Endothelial cell of umbilical vein (primary cell): Measurements from ENCODE around the gene INHA. TPM values are rescaled to one million over a fixed set of nuclear protein-coding genes. Genes with fewer than 3 reads are reported as not detected.

ENCODE experiments used
- BruUV-seq: library from RNA; stranded (reverse); fragments of 400-500 nt; replicated peaks from 2 replicates; lab custom pipeline; 2021; lab: Mats Ljungman, UMichigan
- CTCF ChIA-PET: fragments of 300-600, 350-600 bp; sonication (Branson Sonifier 250); formaldehyde crosslinking; loops from one replicate; lab custom pipeline; 2021; ENCODE audit warnings: antibody characterized with exemption, inconsistent platforms; lab: Charles Lee
- POLR2A ChIA-PET: fragments of 300-600, 350-600 bp; sonication (Branson Sonifier 250); formaldehyde crosslinking; loops from one replicate; lab custom pipeline; 2021; ENCODE audit warnings: antibody characterized with exemption, inconsistent platforms; lab: Charles Lee
- DNase-seq: peaks from one replicate; pipeline ENCODE4 v3.0.0-alpha.2; 2011; ENCODE audit warnings: low read depth, low spot score
- FAIRE-seq: peaks from 2 replicates; lab custom pipeline; 2011; peaks lifted over from hg19 to GRCh38; lab: Jason Lieb, UNC
- H2AFZ ChIP-seq: 2 replicates; pipeline ENCODE4 v1.6.0; 2012; ENCODE audit warnings: low read depth, low read length, control low read depth, inconsistent platforms
- H3K27ac ChIP-seq: 2 replicates; pipeline ENCODE4 v1.5.1; 2011; ENCODE audit warnings: low read depth, mild to moderate bottlenecking, control low read depth, low read length, moderate library complexity; ENCODE audit not compliant: insufficient read depth
- H3K27me3 ChIP-seq, 2 experiments: 2 replicates each; pipeline versions ENCODE4 v1.6.0 to v1.6.1; 2011; ENCODE audit warnings: low read length in 2 of 2, mixed read lengths in 1 of 2; ENCODE audit not compliant: control insufficient read depth in 2 of 2, insufficient read depth in 2 of 2
- H3K36me3 ChIP-seq, 2 experiments: 2 replicates in 1 of 2; 3 replicates in 1 of 2; pipeline ENCODE4 v1.5.1; 2011; ENCODE audit warnings: low read length in 2 of 2, mild to moderate bottlenecking in 1 of 2, moderate library complexity in 1 of 2; ENCODE audit not compliant: control insufficient read depth in 2 of 2, insufficient read depth in 2 of 2; ENCODE audit errors: extremely low read depth in 1 of 2
- H3K4me1 ChIP-seq: 3 replicates; pipeline ENCODE4 v1.5.1; 2011; ENCODE audit warnings: mild to moderate bottlenecking, low read length; ENCODE audit not compliant: control insufficient read depth, insufficient read depth; ENCODE audit errors: extremely low read depth
- H3K4me2 ChIP-seq: 2 replicates; pipeline ENCODE4 v1.6.1; 2011; ENCODE audit warnings: low read length, control low read depth, mixed read lengths; ENCODE audit not compliant: insufficient read depth
- H3K4me3 ChIP-seq, 3 experiments: fragments of 200-600 bp in 1 of 3; sonication (generic), shearing (Covaris generic) in 1 of 3; replicated peaks in 1 of 3; 2 replicates each; pipeline ENCODE4 v1.5.1; 2011 to 2016; ENCODE audit warnings: control low read depth in 3 of 3, low read length in 3 of 3, mild to moderate bottlenecking in 2 of 3, inconsistent platforms in 1 of 3, low read depth in 1 of 3, moderate library complexity in 1 of 3; ENCODE audit not compliant: insufficient read depth in 1 of 3
- H3K79me2 ChIP-seq: 2 replicates; pipeline ENCODE4 v1.6.0; 2012; ENCODE audit warnings: low read length, inconsistent platforms; ENCODE audit not compliant: control insufficient read depth, insufficient read depth
- H3K9ac ChIP-seq: replicated peaks from 2 replicates; pipeline ENCODE3; 2011; ENCODE audit warnings: low read length, control low read depth; ENCODE audit not compliant: insufficient read depth; ENCODE audit errors: extremely low read depth
- H3K9me1 ChIP-seq: replicated peaks from 3 replicates; pipeline ENCODE4 v1.6.0; 2011; ENCODE audit warnings: mild to moderate bottlenecking, low read length; ENCODE audit not compliant: control insufficient read depth, insufficient read depth; ENCODE audit errors: extremely low read depth
- H3K9me3 ChIP-seq: replicated peaks from 2 replicates; pipeline ENCODE4 v1.5.1; 2012; ENCODE audit warnings: low read length, inconsistent platforms; ENCODE audit not compliant: control insufficient read depth, insufficient read depth
- H4K20me1 ChIP-seq: replicated peaks from 2 replicates; pipeline ENCODE3; 2011; ENCODE audit warnings: mild to moderate bottlenecking, low read length; ENCODE audit not compliant: control insufficient read depth, insufficient read depth; ENCODE audit errors: extremely low read depth
- CTCF ChIP-seq, 2 donors: IDR thresholded peaks; 1 replicate in 1 of 2; 2 replicates in 1 of 2; pipeline ENCODE4 v1.5.1; 2011; ENCODE audit warnings: low read length in 2 of 2, mild to moderate bottlenecking in 2 of 2, moderate library complexity in 2 of 2, control low read depth in 1 of 2, inconsistent platforms in 1 of 2, low read depth in 1 of 2; ENCODE audit not compliant: insufficient read depth in 1 of 2; ENCODE audit errors: extremely low read depth in 1 of 2
- EZH2 ChIP-seq: IDR thresholded peaks from 2 replicates; pipeline ENCODE4 v1.6.1; 2012; ENCODE audit warnings: borderline replicate concordance, low read depth, mild to moderate bottlenecking, moderate library complexity, low read length, inconsistent platforms; ENCODE audit not compliant: severe bottlenecking
- FOS ChIP-seq: IDR thresholded peaks from 2 replicates; pipeline ENCODE4 v1.6.1; 2011; ENCODE audit warnings: mild to moderate bottlenecking, low read length, moderate library complexity, borderline replicate concordance; ENCODE audit not compliant: insufficient read depth
- GATA2 ChIP-seq: IDR thresholded peaks from 2 replicates; pipeline ENCODE4 v1.7.0; 2011; ENCODE audit warnings: low read depth, mild to moderate bottlenecking, moderate library complexity, mixed read lengths, low read length; ENCODE audit not compliant: insufficient read length, insufficient read depth
- JUN ChIP-seq: IDR thresholded peaks from 2 replicates; pipeline ENCODE4 v1.6.1; 2011; ENCODE audit warnings: borderline replicate concordance, low read depth; ENCODE audit not compliant: insufficient read length, insufficient read depth
- MAX ChIP-seq: IDR thresholded peaks from 2 replicates; pipeline ENCODE4 v1.6.1; 2011; ENCODE audit not compliant: insufficient read depth, insufficient read length
- MYC ChIP-seq: IDR thresholded peaks from one replicate; pipeline ENCODE4 v1.6.1; 2011; ENCODE audit warnings: mild to moderate bottlenecking, low read depth, low read length
- POLR2A ChIP-seq: IDR thresholded peaks from 2 replicates; pipeline ENCODE4 v1.6.1; 2012; ENCODE audit warnings: low read depth, mild to moderate bottlenecking, control low read depth, low read length
- POLR2AphosphoS5 ChIP-seq: IDR thresholded peaks from 2 replicates; pipeline ENCODE4 v1.6.1; 2012; ENCODE audit warnings: low read depth, mild to moderate bottlenecking, control low read depth, low read length, moderate library complexity; ENCODE audit not compliant: insufficient read depth
- dilution Hi-C: fragments of 300-500 bp; cut with MboI; formaldehyde crosslinking; loops from one replicate; pipeline ENCODE4 v1.15.0; 2019; ENCODE audit warnings: low sequenced_read_pairs; ENCODE audit not compliant: extremely low pct_ligation_motif_present
- intact Hi-C: fragments of 100-400 bp; cut with micrococcal nuclease; formaldehyde crosslinking; loops from one replicate; pipeline ENCODE4 v1.10.0; 2022
- polyA plus RNA-seq, 4 experiments: library from polyadenylated mRNA; depleted of rRNA in 3 of 4; stranded (reverse) in 3 of 4; unstranded in 1 of 4; fragments of >200 nt; gene quantifications; 2 replicates each; pipeline versions ENCODE4 v1.2.1 to v1.2.3, GENCODE V29; 2011 to 2012; ENCODE audit warnings: missing spikeins in 1 of 4
- total RNA-seq: library from RNA; stranded (reverse); gene quantifications from 2 replicates; pipeline ENCODE4 v1.2.3, GENCODE V29; 2021

INHA gene
- total and polyA plus RNA-seq, 2 donors (not counting 3 experiments of a cell fraction or from before 2014, with no cell fraction given) = 0.06 TPM; not detected in 1

GRCh38 chr2:219536425-219536824 is 35.7 kb upstream of the INHA start:
- DNase-seq (no peak), FAIRE-seq (no peak)
- Histone ChIP-seq H2AFZ (no peak overlapping the region), H3K36me3 (no peaks in the 10 kb centered on the region), H4K20me1 (no peaks in the 10 kb centered on the region), H3K9ac (no peak overlapping the region), H3K79me2 (no peaks in the 10 kb centered on the region), H3K9me3 (no peaks in the 10 kb centered on the region), H3K27ac (no peak overlapping the region), H3K4me1 (no peaks in the 10 kb centered on the region), H3K9me1 (no peaks in the 10 kb centered on the region), H3K4me2 (no peak overlapping the region), H3K4me3 (no peak overlapping the region), H3K27me3 (peaks cover 3 to 10% of the 10 kb centered on the region in 2 experiments)
- ChIA-PET CTCF (interaction anchor here (4.9 kb wide), 1 partner anchor 41 kb away, joined by 21 read pairs; a partner anchor contains a TSS), POLR2A (no interaction called here)
- no TSS peak for BruUV-seq
- intact Hi-C loops = no loop called here
- TF ChIP-seq POLR2A = no peak
- no peak for TF ChIP-seq MAX
- TF ChIP-seq EZH2 = no peak
- TF ChIP-seq POLR2AphosphoS5 = no peak
- no peak for TF ChIP-seq MYC
- no peak for TF ChIP-seq GATA2
- TF ChIP-seq CTCF (IDR thresholded peaks at IDR 0.05; ENCODE audit: extremely low read depth in 1 of 2, insufficient read depth in 1 of 2, low read depth in 1 of 2, low read length in 2 of 2) = no peak
- no peak for TF ChIP-seq FOS
- no peak for TF ChIP-seq JUN
- dilution Hi-C loops = no loop called here
